ENCODE measurements around the gene DAPK3. TPM values are rescaled to one million over a fixed set of nuclear protein-coding genes. Genes with fewer than 3 reads are reported as not detected.
"Not testable (repeated sequence)": the region's sequence is repeated elsewhere in the genome, so short reads cannot be mapped to it uniquely, and the experiment has no call there.

Gene DAPK3
- total RNA-seq, 1 donor, result 64.7 TPM

- TF ChIP-seq, protein P1, sequence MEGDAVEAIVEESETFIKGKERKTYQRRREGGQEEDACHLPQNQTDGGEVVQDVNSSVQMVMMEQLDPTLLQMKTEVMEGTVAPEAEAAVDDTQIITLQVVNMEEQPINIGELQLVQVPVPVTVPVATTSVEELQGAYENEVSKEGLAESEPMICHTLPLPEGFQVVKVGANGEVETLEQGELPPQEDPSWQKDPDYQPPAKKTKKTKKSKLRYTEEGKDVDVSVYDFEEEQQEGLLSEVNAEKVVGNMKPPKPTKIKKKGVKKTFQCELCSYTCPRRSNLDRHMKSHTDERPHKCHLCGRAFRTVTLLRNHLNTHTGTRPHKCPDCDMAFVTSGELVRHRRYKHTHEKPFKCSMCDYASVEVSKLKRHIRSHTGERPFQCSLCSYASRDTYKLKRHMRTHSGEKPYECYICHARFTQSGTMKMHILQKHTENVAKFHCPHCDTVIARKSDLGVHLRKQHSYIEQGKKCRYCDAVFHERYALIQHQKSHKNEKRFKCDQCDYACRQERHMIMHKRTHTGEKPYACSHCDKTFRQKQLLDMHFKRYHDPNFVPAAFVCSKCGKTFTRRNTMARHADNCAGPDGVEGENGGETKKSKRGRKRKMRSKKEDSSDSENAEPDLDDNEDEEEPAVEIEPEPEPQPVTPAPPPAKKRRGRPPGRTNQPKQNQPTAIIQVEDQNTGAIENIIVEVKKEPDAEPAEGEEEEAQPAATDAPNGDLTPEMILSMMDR (IDR thresholded peaks at IDR 0.05; ENCODE audit: insufficient read depth, low read length), result no peak
- no peak overlapping the region for H3K4me3 ChIP-seq (ENCODE audit: low read depth, low read length)
- DNase-seq (ENCODE audit: low read depth), result no peak
Observed at GRCh38 chr19:3954107-3954506, 16.8 kb downstream of the DAPK3 start.

DNA sequence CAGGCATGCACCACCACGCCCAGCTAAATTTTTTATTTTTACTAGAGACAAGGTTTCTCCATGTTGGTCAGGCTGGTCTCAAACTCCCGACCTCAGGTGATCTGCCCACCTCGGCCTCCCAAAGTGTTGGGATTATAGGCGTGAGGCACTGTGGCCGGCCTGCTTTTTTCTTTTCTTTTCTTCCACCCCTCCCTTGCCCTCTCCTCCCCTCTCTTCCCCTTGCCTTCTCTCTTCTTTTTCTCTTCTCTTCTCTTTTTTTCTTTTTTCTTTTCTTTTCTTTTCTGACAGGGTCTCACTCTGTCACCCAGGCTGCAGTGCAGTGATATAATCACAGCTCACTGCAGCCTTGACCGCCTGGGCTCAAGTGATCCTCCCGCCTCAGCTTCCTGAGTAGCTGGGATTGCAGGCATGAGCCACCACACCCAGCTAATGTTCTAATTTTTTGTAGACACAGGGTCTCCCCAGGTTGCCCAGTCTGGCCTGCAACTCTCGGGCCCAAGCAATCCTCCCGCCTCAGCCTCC is 18.1 kb downstream of the DAPK3 start:
- not testable (repeated sequence) for DNase-seq (ENCODE audit: low read depth); H3K4me3 ChIP-seq (ENCODE audit: low read depth, low read length)

DNA sequence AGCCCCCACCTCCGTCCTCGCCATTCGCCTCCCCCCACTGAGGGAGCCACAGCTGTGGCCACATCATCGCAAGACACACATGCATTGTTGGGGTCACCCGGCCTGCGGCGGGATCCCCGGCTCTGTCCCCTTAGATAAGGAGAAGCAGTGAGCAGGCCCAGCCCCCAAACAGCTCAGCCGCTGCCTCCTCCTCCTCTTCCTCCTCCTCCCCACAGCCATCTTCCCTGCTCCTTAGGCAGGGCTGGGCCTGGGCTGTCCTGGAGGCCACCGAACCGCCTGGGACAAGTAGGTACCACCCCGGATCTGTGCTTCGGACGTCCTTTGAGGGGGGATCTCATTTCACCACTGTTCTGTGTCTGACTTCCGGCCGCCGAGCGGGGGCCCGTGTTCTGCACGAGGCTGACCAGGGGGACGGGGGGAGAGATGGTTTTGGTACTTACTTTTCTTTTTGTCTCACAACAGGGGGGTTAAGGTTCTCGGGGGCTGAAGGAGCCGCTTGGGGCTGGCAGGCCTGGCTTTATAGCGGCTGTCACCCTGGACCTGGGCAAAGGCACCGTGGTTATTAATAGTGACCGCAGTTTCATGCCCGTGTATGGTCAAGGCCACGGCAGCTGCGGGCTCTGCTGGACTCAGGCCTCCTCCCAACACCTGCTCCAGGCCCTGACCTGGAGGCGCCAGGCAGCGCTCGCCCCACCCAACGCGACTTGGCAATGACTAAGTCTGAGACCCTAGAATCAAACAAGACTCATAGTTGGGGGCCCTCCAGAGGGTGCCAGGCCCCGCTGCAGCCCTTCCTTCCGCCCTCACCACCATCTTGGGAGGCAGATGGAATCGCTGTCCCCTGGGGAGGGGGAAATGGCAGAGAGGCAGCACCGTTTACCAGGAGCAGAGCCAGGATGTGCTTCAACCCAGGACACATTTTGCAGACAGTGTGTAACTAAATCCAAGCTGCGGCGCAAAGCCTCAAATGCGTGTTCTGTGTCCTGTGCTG is 19.7 kb downstream of the DAPK3 start:
- no peak for DNase-seq (ENCODE audit: low read depth)
- no peak overlapping the region for H3K4me3 ChIP-seq (ENCODE audit: low read depth, low read length)
- TF ChIP-seq, protein P1 (IDR thresholded peaks at IDR 0.05; ENCODE audit: insufficient read depth, low read length), result no peak

GRCh38 chr19:3949997-3950859 is 20.7 kb downstream of the DAPK3 start:
- no peak for DNase-seq (ENCODE audit: low read depth)
- TF ChIP-seq, protein P1 (IDR thresholded peaks at IDR 0.05; ENCODE audit: insufficient read depth, low read length), result no peak
- no peak overlapping the region for H3K4me3 ChIP-seq (ENCODE audit: low read depth, low read length)

GRCh38 chr19:3949294-3949693 is 21.6 kb downstream of the DAPK3 start:
- no peak for DNase-seq (ENCODE audit: low read depth)
- TF ChIP-seq, protein P1 (IDR thresholded peaks at IDR 0.05; ENCODE audit: insufficient read depth, low read length), result no peak

DNA sequence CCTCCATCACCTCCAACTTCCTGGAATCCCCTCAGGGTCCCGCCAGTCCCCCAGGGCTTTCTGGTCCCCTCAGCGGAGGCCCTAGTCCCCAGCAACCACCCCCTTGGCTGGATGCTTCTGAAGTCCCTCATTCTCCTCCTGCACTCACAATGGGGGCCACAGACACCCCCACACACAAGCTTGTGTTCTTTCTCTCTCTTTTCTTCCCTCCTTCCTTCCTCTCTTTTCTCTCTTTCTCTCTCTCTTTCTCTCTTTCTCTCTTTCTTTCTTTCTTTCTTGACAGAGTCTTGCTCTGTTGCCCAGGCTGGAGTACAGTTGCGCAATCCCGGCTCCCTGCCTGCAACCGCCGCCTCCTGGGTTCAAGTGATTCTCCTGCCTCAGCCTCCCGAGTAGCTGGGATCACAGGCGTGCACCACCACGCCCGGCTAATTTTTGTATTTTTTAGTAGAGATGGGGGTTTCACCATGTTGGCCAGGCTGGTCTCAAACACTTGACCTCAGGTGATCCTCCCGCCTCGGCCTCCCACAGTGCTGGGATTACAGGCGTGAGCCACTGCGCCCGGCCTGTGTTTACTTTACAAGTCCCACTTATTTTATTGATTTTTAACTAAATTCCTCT is 23.5 kb downstream of the DAPK3 start:
- DNase-seq (ENCODE audit: low read depth); H3K4me3 ChIP-seq (ENCODE audit: low read depth, low read length): not testable (repeated sequence)

More at GRCh38 chr19:3949294-3949693, 21.6 kb downstream of the DAPK3 start:
- no peak overlapping the region for H3K4me3 ChIP-seq (ENCODE audit: low read depth, low read length)

GRCh38 chr19:3945838-3946237 is 25.1 kb downstream of the DAPK3 start:
- peak; percentile 35 for DNase-seq (ENCODE audit: low read depth)
- H3K4me3 ChIP-seq (ENCODE audit: low read depth, low read length), result no peak overlapping the region
- TF ChIP-seq, protein P1 (IDR thresholded peaks at IDR 0.05; ENCODE audit: insufficient read depth, low read length), result no peak

Measured in fibroblast of the aortic adventitia (primary cell).